Activated CD8-positive, alpha-beta T cell treated with anti-CD3 and anti-CD28 coated beads for 36 hours (primary cell): ENCODE results near the gene UBAC2. TPM values are rescaled to one million over a fixed set of nuclear protein-coding genes. Genes with fewer than 3 reads are reported as not detected.
A peak's percentile ranks its signal among the peaks of the same experiment; 100 is the strongest.

Source experiments
- ATAC-seq: fragments of 200-7000 bp; cut with Tn5 transposase; one replicate; pipeline ENCODE4 v1.10.0; 2021; ENCODE audit warnings: mild to moderate bottlenecking, moderate library complexity
- CTCF ChIA-PET: fragments of 350-600 bp; sonication (Branson Sonifier 250); formaldehyde crosslinking; loops from one replicate; lab custom pipeline; 2021; ENCODE audit warnings: antibody characterized with exemption; lab: Charles Lee
- POLR2A ChIA-PET: fragments of 350-600 bp; sonication (Branson Sonifier 250); formaldehyde crosslinking; loops from one replicate; lab custom pipeline; 2021; ENCODE audit warnings: antibody characterized with exemption; lab: Charles Lee
- DNase-seq: peaks from one replicate; pipeline ENCODE4 v3.0.0-alpha.2; 2020
- H3K27ac Mint-ChIP-seq: one replicate; pipeline ENCODE4 v1.8.0; 2021; ENCODE audit warnings: mild to moderate bottlenecking, mixed read lengths
- H3K27me3 Mint-ChIP-seq: one replicate; pipeline ENCODE4 v1.8.0; 2021; ENCODE audit warnings: mixed read lengths
- H3K36me3 Mint-ChIP-seq: one replicate; pipeline ENCODE4 v1.8.0; 2021; ENCODE audit warnings: low read depth, mixed read lengths
- H3K4me1 Mint-ChIP-seq: one replicate; pipeline ENCODE4 v1.8.0; 2021; ENCODE audit warnings: low read depth, mixed read lengths
- H3K4me3 Mint-ChIP-seq: one replicate; pipeline ENCODE4 v1.8.0; 2021; ENCODE audit warnings: mild to moderate bottlenecking, moderate library complexity, mixed read lengths
- H3K9me3 Mint-ChIP-seq: one replicate; pipeline ENCODE4 v1.8.0; 2021; ENCODE audit warnings: mixed read lengths
- CTCF ChIP-seq: fragments of 200-600 bp; IDR thresholded peaks from one replicate; pipeline ENCODE4 v1.8.0; 2022; ENCODE audit warnings: antibody characterized with exemption, mild to moderate bottlenecking
- intact Hi-C: fragments of 100-400 bp; cut with micrococcal nuclease; formaldehyde crosslinking; loops from one replicate; pipeline ENCODE4 v1.10.0; 2022
- total RNA-seq, 2 experiments: library from RNA; stranded (reverse); gene quantifications; one replicate each; pipeline ENCODE4 v1.2.3, GENCODE V29; 2021

The UBAC2 gene
- total RNA-seq, 2 experiments from 2014 or later: 63.7 to 68.4 TPM

- ATAC-seq (peak; percentile 57), DNase-seq (peak; percentile 61)
- H3K4me3 Mint-ChIP-seq: no peak overlapping the region
- H3K36me3 Mint-ChIP-seq: peaks cover 61% of the 10 kb centered on the region
- ChIA-PET CTCF (interaction anchor here (1.3 to 2.5 kb wide), 2 partner anchors 70 to 76 kb away, joined by 3 to 13 read pairs; no protein-coding TSS in a partner anchor), POLR2A (interaction anchor here (1.0 to 1.2 kb wide), 2 partner anchors 11 to 21 kb away, joined by 3 to 4 read pairs; no protein-coding TSS in a partner anchor)
- H3K9me3 Mint-ChIP-seq: no peaks in the 10 kb centered on the region
- no peaks in the 10 kb centered on the region for H3K27me3 Mint-ChIP-seq
- H3K4me1 Mint-ChIP-seq: peaks cover 63% of the 10 kb centered on the region
- no peak for TF ChIP-seq CTCF
- intact Hi-C loops: no loop called here
- peak overlapping the region; percentile 17 for H3K27ac Mint-ChIP-seq
Measured at GRCh38 chr13:99339736-99340397, 139.2 kb downstream of the UBAC2 start.

- intact Hi-C loops: no loop called here
- DNase-seq (no peak), ATAC-seq (no peak)
- no peak for TF ChIP-seq CTCF
- ChIA-PET CTCF (interaction anchor here (1.3 to 2.5 kb wide), 2 partner anchors 71 to 75 kb away, joined by 3 to 13 read pairs; no protein-coding TSS in a partner anchor), POLR2A (interaction anchor here (1.0 to 1.2 kb wide), 2 partner anchors 11 to 20 kb away, joined by 3 to 4 read pairs; no protein-coding TSS in a partner anchor)
- H3K4me1 Mint-ChIP-seq: peaks cover 57% of the 10 kb centered on the region
- H3K9me3 Mint-ChIP-seq: no peaks in the 10 kb centered on the region
- H3K27ac Mint-ChIP-seq: no peak overlapping the region
- H3K27me3 Mint-ChIP-seq: no peaks in the 10 kb centered on the region
- no peak overlapping the region for H3K4me3 Mint-ChIP-seq
- peaks cover 61% of the 10 kb centered on the region for H3K36me3 Mint-ChIP-seq
Measured at GRCh38 chr13:99340638-99341037, 140.0 kb downstream of the UBAC2 start.

GRCh38 chr13:99341969-99342722 is 141.5 kb downstream of the UBAC2 start:
- ChIA-PET CTCF (interaction anchor here (0.8 to 2.5 kb wide), 4 partner anchors 11 to 102 kb away, joined by 3 to 13 read pairs (median 4); no protein-coding TSS in a partner anchor), POLR2A (interaction anchor here (1.4 to 2.1 kb wide), 3 partner anchors 8 to 93 kb away, joined by 4 to 15 read pairs (median 4); no protein-coding TSS in a partner anchor)
- H3K4me3 Mint-ChIP-seq: no peak overlapping the region
- peaks cover 58% of the 10 kb centered on the region for H3K4me1 Mint-ChIP-seq
- peak overlapping the region; percentile 30 for H3K27ac Mint-ChIP-seq
- intact Hi-C loops: no loop called here
- DNase-seq (no peak), ATAC-seq (no peak)
- no peak for TF ChIP-seq CTCF
- H3K9me3 Mint-ChIP-seq: no peaks in the 10 kb centered on the region
- peaks cover 55% of the 10 kb centered on the region for H3K36me3 Mint-ChIP-seq
- no peaks in the 10 kb centered on the region for H3K27me3 Mint-ChIP-seq

GRCh38 chr13:99342723-99343315 is 142.2 kb downstream of the UBAC2 start:
- DNase-seq: no peak
- peaks cover 58% of the 10 kb centered on the region for H3K4me1 Mint-ChIP-seq
- no peak for TF ChIP-seq CTCF
- POLR2A ChIA-PET: interaction anchor here (1.4 to 2.1 kb wide), 3 partner anchors 9 to 92 kb away, joined by 4 to 15 read pairs (median 4); no protein-coding TSS in a partner anchor
- peaks cover 55% of the 10 kb centered on the region for H3K36me3 Mint-ChIP-seq
- CTCF ChIA-PET: interaction anchor here (1.4 kb wide), 1 partner anchor 44 kb away, joined by 3 read pairs; no protein-coding TSS in a partner anchor
- H3K27ac Mint-ChIP-seq: peak overlapping the region; percentile 30
- no peaks in the 10 kb centered on the region for H3K9me3 Mint-ChIP-seq
- no peak for ATAC-seq
- H3K4me3 Mint-ChIP-seq: no peak overlapping the region
- no peaks in the 10 kb centered on the region for H3K27me3 Mint-ChIP-seq
- intact Hi-C loops: no loop called here
